ENCODE results near the gene INTS15.

DNA sequence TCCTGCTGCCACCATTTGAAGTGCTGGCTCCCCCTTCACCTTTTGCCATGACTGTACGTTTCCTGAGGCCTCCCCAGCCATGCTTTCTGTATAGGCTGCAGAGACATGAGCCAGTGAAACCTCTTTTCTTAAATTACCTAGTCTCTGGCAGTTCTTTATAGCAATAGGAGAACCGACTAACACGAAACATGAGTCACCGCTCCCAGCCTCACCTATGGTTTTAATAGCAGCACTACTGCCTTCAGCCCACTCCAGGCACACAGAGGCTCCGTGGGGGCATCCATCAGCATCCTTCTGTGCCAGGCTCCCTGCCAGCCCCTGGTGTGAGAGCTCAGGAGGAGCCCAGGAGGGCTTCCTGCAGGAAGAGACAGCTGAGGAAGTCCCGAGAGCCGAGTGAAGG, 41.8 kb downstream of the INTS15 start:
- TF ChIP-seq, protein P1, sequence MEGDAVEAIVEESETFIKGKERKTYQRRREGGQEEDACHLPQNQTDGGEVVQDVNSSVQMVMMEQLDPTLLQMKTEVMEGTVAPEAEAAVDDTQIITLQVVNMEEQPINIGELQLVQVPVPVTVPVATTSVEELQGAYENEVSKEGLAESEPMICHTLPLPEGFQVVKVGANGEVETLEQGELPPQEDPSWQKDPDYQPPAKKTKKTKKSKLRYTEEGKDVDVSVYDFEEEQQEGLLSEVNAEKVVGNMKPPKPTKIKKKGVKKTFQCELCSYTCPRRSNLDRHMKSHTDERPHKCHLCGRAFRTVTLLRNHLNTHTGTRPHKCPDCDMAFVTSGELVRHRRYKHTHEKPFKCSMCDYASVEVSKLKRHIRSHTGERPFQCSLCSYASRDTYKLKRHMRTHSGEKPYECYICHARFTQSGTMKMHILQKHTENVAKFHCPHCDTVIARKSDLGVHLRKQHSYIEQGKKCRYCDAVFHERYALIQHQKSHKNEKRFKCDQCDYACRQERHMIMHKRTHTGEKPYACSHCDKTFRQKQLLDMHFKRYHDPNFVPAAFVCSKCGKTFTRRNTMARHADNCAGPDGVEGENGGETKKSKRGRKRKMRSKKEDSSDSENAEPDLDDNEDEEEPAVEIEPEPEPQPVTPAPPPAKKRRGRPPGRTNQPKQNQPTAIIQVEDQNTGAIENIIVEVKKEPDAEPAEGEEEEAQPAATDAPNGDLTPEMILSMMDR (conservative IDR thresholded peaks at IDR 0.05; ENCODE audit: low read length) = no peak
- no peak for TF ChIP-seq EZH2phosphoT487 (IDR thresholded peaks at IDR 0.05; ENCODE audit: borderline replicate concordance, low read depth, low read length)
